CD4-positive, alpha-beta memory T cell (primary cell): ENCODE measurements around the gene MYADML2. TPM values are rescaled to one million over a fixed set of nuclear protein-coding genes. Genes with fewer than 3 reads are reported as not detected.

Experiments
- CTCF ChIA-PET: fragments of 350-600 bp; sonication (Branson Sonifier 250); formaldehyde crosslinking; loops from one replicate; lab custom pipeline; 2021; ENCODE audit warnings: inconsistent platforms; ENCODE audit not compliant: partially characterized antibody; lab: Charles Lee
- POLR2A ChIA-PET: fragments of 350-600 bp; sonication (Branson Sonifier 250); formaldehyde crosslinking; loops from one replicate; lab custom pipeline; 2021; ENCODE audit not compliant: partially characterized antibody; lab: Charles Lee
- DNase-seq, 5 donors: peaks; one replicate each; pipeline versions ENCODE4 v3.0.0 to v3.0.0-alpha.2; 2020 to 2022; ENCODE audit warnings: mixed read lengths in 1 of 5
- H3K27ac ChIP-seq: one replicate; pipeline ENCODE4 v1.7.0; 2013; ENCODE audit warnings: low read depth, low read length
- H3K27me3 ChIP-seq: 2 replicates; pipeline ENCODE4 v1.7.0; 2013; ENCODE audit warnings: mild to moderate bottlenecking, low read length, moderate library complexity; ENCODE audit not compliant: insufficient read depth
- H3K36me3 ChIP-seq: 2 replicates; pipeline ENCODE4 v1.7.0; 2013; ENCODE audit warnings: mild to moderate bottlenecking, low read length, moderate library complexity; ENCODE audit not compliant: insufficient read depth
- H3K4me1 ChIP-seq: 2 replicates; pipeline ENCODE4 v1.7.0; 2013; ENCODE audit warnings: mild to moderate bottlenecking, low read length, moderate library complexity; ENCODE audit not compliant: insufficient read depth
- H3K4me3 ChIP-seq, 2 donors: one replicate each; pipeline ENCODE4 v1.7.0; 2013; ENCODE audit warnings: low read length in 2 of 2, mild to moderate bottlenecking in 1 of 2
- H3K9me3 ChIP-seq, 2 donors: one replicate each; pipeline ENCODE4 v1.7.0; 2013; ENCODE audit warnings: low read length in 2 of 2, control low read depth in 1 of 2; ENCODE audit not compliant: control insufficient read depth in 1 of 2
- H3K27ac Mint-ChIP-seq, 7 donors: one replicate each; pipeline ENCODE4 v1.8.0; 2020 to 2021; ENCODE audit warnings: mixed read lengths in 7 of 7, mild to moderate bottlenecking in 6 of 7, inconsistent platforms in 3 of 7, moderate library complexity in 3 of 7
- H3K27me3 Mint-ChIP-seq, 2 donors: one replicate each; pipeline ENCODE4 v1.8.0; 2020 to 2021; ENCODE audit warnings: mixed read lengths in 2 of 2
- H3K36me3 Mint-ChIP-seq, 2 donors: one replicate each; pipeline ENCODE4 v1.8.0; 2020 to 2021; ENCODE audit warnings: mixed read lengths in 2 of 2, inconsistent platforms in 1 of 2, mild to moderate bottlenecking in 1 of 2
- H3K4me1 Mint-ChIP-seq, 4 donors: one replicate each; pipeline ENCODE4 v1.8.0; 2020 to 2021; ENCODE audit warnings: mixed read lengths in 4 of 4, mild to moderate bottlenecking in 1 of 4
- H3K4me3 Mint-ChIP-seq, 8 donors: one replicate each; pipeline ENCODE4 v1.8.0; 2020 to 2021; ENCODE audit warnings: mixed read lengths in 8 of 8, mild to moderate bottlenecking in 7 of 8, moderate library complexity in 6 of 8, inconsistent platforms in 3 of 8
- H3K9me3 Mint-ChIP-seq, 8 donors: one replicate each; pipeline ENCODE4 v1.8.0; 2020 to 2021; ENCODE audit warnings: mixed read lengths in 8 of 8, mild to moderate bottlenecking in 5 of 8, inconsistent platforms in 3 of 8, moderate library complexity in 1 of 8
- intact Hi-C: fragments of 100-400 bp; cut with micrococcal nuclease; formaldehyde crosslinking; loops from one replicate; pipeline ENCODE4 v1.15.1; 2023
- polyA plus RNA-seq, 2 donors: library from polyadenylated mRNA; unstranded; fragments of 300-500 nt; fragmentation: Illumina TruSeq; gene quantifications; one replicate each; pipeline ENCODE4 v1.2.3, GENCODE V29; 2021
- total RNA-seq, 2 experiments: library from RNA; stranded (reverse); gene quantifications; one replicate each; pipeline ENCODE4 v1.2.3, GENCODE V29; 2021

Gene MYADML2
- total and polyA plus RNA-seq, 4 experiments from 2014 or later = not detected

DNA sequence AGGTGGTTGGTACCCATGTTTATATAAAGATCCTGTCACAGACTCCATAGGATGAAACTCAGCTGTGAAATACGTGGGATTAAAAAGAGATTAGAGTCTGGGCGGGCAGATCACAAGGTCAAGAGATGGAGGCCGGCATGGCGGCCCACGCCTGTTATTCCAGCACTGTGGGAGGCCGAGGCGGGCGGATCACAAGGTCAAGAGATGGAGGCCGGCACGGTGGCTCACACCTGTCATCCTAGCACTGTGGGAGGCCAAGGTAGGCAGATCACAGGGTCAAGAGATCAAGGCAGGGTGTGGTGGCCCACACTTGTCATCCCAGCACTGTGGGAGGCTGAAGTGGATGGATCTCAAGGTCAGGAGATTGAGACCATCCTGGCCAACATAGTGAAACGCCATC is 51.6 kb downstream of the MYADML2 start:
- CTCF ChIA-PET = no interaction called here
- Mint-ChIP-seq H3K4me1 (peaks cover 2 to 10% (median 7%) of the 10 kb centered on the region in 4 donors), H3K36me3 (peaks cover 21 to 31% of the 10 kb centered on the region in 2 donors), H3K27ac (no peak overlapping the region), H3K9me3 (peaks cover 0 to 2% (median 0%) of the 10 kb centered on the region in 8 donors), H3K27me3 (no peaks in the 10 kb centered on the region), H3K4me3 (peak overlapping the region in 1 of 8 donors; percentile 32)
- peak in 1 of 5 donors; percentile 7 for DNase-seq
- POLR2A ChIA-PET = interaction anchor here (2.7 kb wide), 1 partner anchor 22 kb away, joined by 8 read pairs; the partner anchor contains the start of gene SIRT7
- no peak overlapping the region for H3K4me3 ChIP-seq
- peaks cover 8% of the 10 kb centered on the region for H3K4me1 ChIP-seq
- no peaks in the 10 kb centered on the region for H3K27me3 ChIP-seq
- H3K9me3 ChIP-seq = no peaks in the 10 kb centered on the region
- peaks cover 19% of the 10 kb centered on the region for H3K36me3 ChIP-seq
- intact Hi-C loops = no loop called here
- H3K27ac ChIP-seq = no peak overlapping the region

- Mint-ChIP-seq H3K27ac (peak overlapping the region; percentile 89 to 98 (median 97)), H3K4me1 (peaks cover 8 to 33% (median 16%) of the 10 kb centered on the region in 4 donors), H3K9me3 (peaks cover 0 to 2% (median 0%) of the 10 kb centered on the region in 8 donors), H3K4me3 (peak overlapping the region; percentile 86 to 97 (median 96)), H3K36me3 (peaks cover 29 to 45% of the 10 kb centered on the region in 2 donors), H3K27me3 (no peaks in the 10 kb centered on the region)
- intact Hi-C loops = loop anchor here (1.0 to 2.0 kb wide), 4 partner anchors 20 to 36 kb away; partner anchors contain the start of genes ARHGDIA, MAFG, P4HB and PCYT2
- H3K9me3 ChIP-seq = no peaks in the 10 kb centered on the region
- peaks cover 38% of the 10 kb centered on the region for H3K36me3 ChIP-seq
- H3K4me1 ChIP-seq = peaks cover 20% of the 10 kb centered on the region
- no peak for DNase-seq
- ChIA-PET CTCF (no interaction called here), POLR2A (interaction anchor here (0.7 to 4.2 kb wide), 7 partner anchors 11 to 649 kb away, joined by 3 to 29 read pairs (median 4); partner anchors contain the start of genes ARHGDIA, MAFG and PCYT2)
- H3K27ac ChIP-seq = peak overlapping the region; percentile 64
- peak overlapping the region in 1 of 2 donors; percentile 69 for H3K4me3 ChIP-seq
- H3K27me3 ChIP-seq = no peaks in the 10 kb centered on the region
Measured at GRCh38 chr17:81891303-81891552, 55.8 kb downstream of the MYADML2 start.

DNA sequence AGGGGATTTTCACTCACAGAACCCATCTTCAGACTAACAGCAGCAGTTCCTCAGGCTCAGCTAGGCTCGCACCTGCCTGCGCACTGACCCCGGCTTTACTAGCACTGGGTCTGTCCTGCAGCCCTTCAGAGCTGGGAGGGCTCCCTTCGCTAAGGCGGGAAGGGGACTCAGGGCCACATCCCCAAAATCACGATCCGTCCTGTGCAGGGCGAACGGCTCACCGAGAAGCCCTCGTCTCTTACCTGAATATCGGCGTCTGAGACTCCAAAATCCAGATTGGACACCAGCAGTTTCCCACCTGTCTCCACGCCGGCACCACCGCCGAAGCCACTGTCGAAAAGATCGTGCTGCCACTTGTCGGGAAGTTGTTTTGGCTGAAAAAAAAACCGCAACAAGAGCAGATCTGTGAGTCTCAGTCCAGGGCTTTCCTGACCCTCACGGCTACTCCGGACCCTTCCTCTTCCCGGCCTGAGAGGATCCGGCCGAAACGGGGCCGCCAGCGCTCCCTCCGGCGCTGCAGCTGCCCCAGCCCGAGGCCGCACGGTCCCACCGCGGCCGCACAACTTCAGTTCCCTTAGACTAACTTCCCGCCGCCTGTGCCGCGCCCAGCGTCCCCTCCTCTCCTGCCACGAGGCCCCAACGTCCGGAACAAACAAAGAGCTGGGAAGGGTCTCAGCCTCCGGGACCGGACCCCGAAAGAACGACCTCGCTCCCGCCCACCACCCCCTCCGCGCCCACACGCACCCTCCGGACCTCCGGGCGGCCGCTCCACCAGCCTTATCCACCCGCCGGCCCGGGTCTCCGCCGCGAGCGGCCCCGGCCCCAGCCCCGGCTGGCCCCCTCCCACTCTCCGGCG is 56.4 kb downstream of the MYADML2 start:
- Mint-ChIP-seq H3K27me3 (no peaks in the 10 kb centered on the region), H3K4me1 (peaks cover 8 to 33% (median 17%) of the 10 kb centered on the region in 4 donors), H3K9me3 (peaks cover 0 to 2% (median 0%) of the 10 kb centered on the region in 8 donors), H3K4me3 (peak overlapping the region; percentile 85 to 92 (median 89)), H3K27ac (peak overlapping the region; percentile 89 to 97 (median 96)), H3K36me3 (peaks cover 28 to 48% of the 10 kb centered on the region in 2 donors)
- Histone ChIP-seq H3K9me3 (no peaks in the 10 kb centered on the region), H3K27ac (peak overlapping the region; percentile 64), H3K27me3 (no peaks in the 10 kb centered on the region), H3K4me1 (peaks cover 20% of the 10 kb centered on the region), H3K36me3 (peaks cover 42% of the 10 kb centered on the region), H3K4me3 (peak overlapping the region; percentile 42 to 60)
- DNase-seq = no peak
- ChIA-PET CTCF (no interaction called here), POLR2A (interaction anchor here (0.7 to 4.2 kb wide), 6 partner anchors 10 to 650 kb away, joined by 3 to 29 read pairs (median 4); partner anchors contain the start of genes ARHGDIA and PCYT2)
- intact Hi-C loops = loop anchor here (1.0 to 2.0 kb wide), 4 partner anchors 19 to 36 kb away; partner anchors contain the start of genes ARHGDIA, MAFG, P4HB and PCYT2

Other genes with a start within 250 kb of the MYADML2 start
- gene MRPL12, start 243.9 kb downstream of the MYADML2 start, total RNA-seq = 10 to 100 TPM; 21.9 to 25.6 TPM
- gene MRPL12, start 243.9 kb downstream of the MYADML2 start, polyA plus RNA-seq = 10 to 100 TPM; 42.5 to 47.5 TPM
- gene SLC25A10, start 234.9 kb downstream of the MYADML2 start, total RNA-seq = 1 to 10 TPM; 4.0 to 5.0 TPM
- gene SLC25A10, start 234.9 kb downstream of the MYADML2 start, polyA plus RNA-seq = 1 to 10 TPM; 3.2 to 5.2 TPM
- not detected for gene GCGR, start 143.1 kb downstream of the MYADML2 start, total RNA-seq
- not detected for gene GCGR, start 143.1 kb downstream of the MYADML2 start, polyA plus RNA-seq
- 10 to 100 TPM; 65.8 to 71.0 TPM for gene MCRIP1, start 113.9 kb downstream of the MYADML2 start, total RNA-seq
- 10 to 100 TPM; 66.7 to 87.2 TPM for gene MCRIP1, start 113.9 kb downstream of the MYADML2 start, polyA plus RNA-seq
- not detected for gene PPP1R27, start 112.2 kb downstream of the MYADML2 start, total RNA-seq
- gene PPP1R27, start 112.2 kb downstream of the MYADML2 start, polyA plus RNA-seq = under 1 TPM in 1 of 2 donors, not detected in 1; 0.18 TPM
- 100 to 1,000 TPM; 392 to 409 TPM for gene P4HB, start 86.7 kb downstream of the MYADML2 start, total RNA-seq
- 100 to 1,000 TPM; 272 to 339 TPM for gene P4HB, start 86.7 kb downstream of the MYADML2 start, polyA plus RNA-seq
- gene ARHGDIA, start 75.9 kb downstream of the MYADML2 start, total RNA-seq = 100 to 1,000 TPM; 380 to 382 TPM
- gene ARHGDIA, start 75.9 kb downstream of the MYADML2 start, polyA plus RNA-seq = 100 to 1,000 TPM in 1 of 2 donors, 10 to 100 TPM in 1; 84.8 to 205 TPM
- gene ALYREF, start 55.6 kb downstream of the MYADML2 start, total RNA-seq = 10 to 100 TPM; 47.2 to 47.7 TPM
- gene ALYREF, start 55.6 kb downstream of the MYADML2 start, polyA plus RNA-seq = 10 to 100 TPM; 23.3 to 50.8 TPM
- gene ANAPC11, start 55.5 kb downstream of the MYADML2 start, total RNA-seq = 10 to 100 TPM; 53.8 to 57.0 TPM
- 100 to 1,000 TPM; 262 to 267 TPM for gene ANAPC11, start 55.5 kb downstream of the MYADML2 start, polyA plus RNA-seq
- under 1 TPM; 0.61 to 0.79 TPM for gene NPB, start 45.0 kb downstream of the MYADML2 start, total RNA-seq
- gene NPB, start 45.0 kb downstream of the MYADML2 start, polyA plus RNA-seq = not detected
- 10 to 100 TPM; 43.5 to 48.3 TPM for gene PCYT2, start 35.8 kb downstream of the MYADML2 start, total RNA-seq
- 10 to 100 TPM; 27.8 to 30.3 TPM for gene PCYT2, start 35.8 kb downstream of the MYADML2 start, polyA plus RNA-seq
- gene SIRT7, start 29.1 kb downstream of the MYADML2 start, total RNA-seq = 10 to 100 TPM; 87.8 to 91.9 TPM
- gene SIRT7, start 29.1 kb downstream of the MYADML2 start, polyA plus RNA-seq = 10 to 100 TPM; 31.5 to 45.0 TPM
- 10 to 100 TPM; 16.0 to 16.3 TPM for gene MAFG, start 19.5 kb downstream of the MYADML2 start, total RNA-seq
- gene MAFG, start 19.5 kb downstream of the MYADML2 start, polyA plus RNA-seq = 1 to 10 TPM; 2.1 to 3.5 TPM
- 1 to 10 TPM in 1 of 2 experiments, under 1 TPM in 1; 0.64 to 1.1 TPM for gene PYCR1, start 9.9 kb downstream of the MYADML2 start, total RNA-seq
- gene PYCR1, start 9.9 kb downstream of the MYADML2 start, polyA plus RNA-seq = 1 to 10 TPM in 1 of 2 donors, under 1 TPM in 1; 0.54 to 3.1 TPM
- gene NOTUM, start 14.0 kb upstream of the MYADML2 start, total RNA-seq = not detected
- not detected for gene NOTUM, start 14.0 kb upstream of the MYADML2 start, polyA plus RNA-seq
- 10 to 100 TPM; 40.4 to 40.6 TPM for gene ASPSCR1, start 30.4 kb upstream of the MYADML2 start, total RNA-seq
- gene ASPSCR1, start 30.4 kb upstream of the MYADML2 start, polyA plus RNA-seq = 10 to 100 TPM; 25.1 to 36.7 TPM
- gene CENPX, start 75.6 kb upstream of the MYADML2 start, total RNA-seq = 10 to 100 TPM; 33.4 to 35.4 TPM
- 10 to 100 TPM; 37.9 to 70.8 TPM for gene CENPX, start 75.6 kb upstream of the MYADML2 start, polyA plus RNA-seq
- gene LRRC45, start 76.1 kb upstream of the MYADML2 start, total RNA-seq = 10 to 100 TPM; 18.0 to 18.7 TPM
- 1 to 10 TPM; 5.7 to 8.2 TPM for gene LRRC45, start 76.1 kb upstream of the MYADML2 start, polyA plus RNA-seq
- gene RAC3, start 84.4 kb upstream of the MYADML2 start, total RNA-seq = 1 to 10 TPM in 1 of 2 experiments, under 1 TPM in 1; 0.86 to 2.3 TPM
- gene RAC3, start 84.4 kb upstream of the MYADML2 start, polyA plus RNA-seq = under 1 TPM in 1 of 2 donors, not detected in 1; 0.44 TPM
- gene DCXR, start 90.5 kb upstream of the MYADML2 start, total RNA-seq = 10 to 100 TPM; 65.9 to 68.2 TPM
- 100 to 1,000 TPM; 118 to 164 TPM for gene DCXR, start 90.5 kb upstream of the MYADML2 start, polyA plus RNA-seq
- gene RFNG, start 104.6 kb upstream of the MYADML2 start, total RNA-seq = 10 to 100 TPM; 37.6 to 44.0 TPM
- gene RFNG, start 104.6 kb upstream of the MYADML2 start, polyA plus RNA-seq = 1 to 10 TPM; 6.2 to 8.2 TPM
- 10 to 100 TPM; 85.1 to 89.0 TPM for gene GPS1, start 104.7 kb upstream of the MYADML2 start, total RNA-seq
- gene GPS1, start 104.7 kb upstream of the MYADML2 start, polyA plus RNA-seq = 100 to 1,000 TPM; 139 to 148 TPM
- gene DUS1L, start 118.6 kb upstream of the MYADML2 start, total RNA-seq = 100 to 1,000 TPM; 139 to 141 TPM
- 100 to 1,000 TPM in 1 of 2 donors, 10 to 100 TPM in 1; 48.1 to 138 TPM for gene DUS1L, start 118.6 kb upstream of the MYADML2 start, polyA plus RNA-seq
- gene FASN, start 151.0 kb upstream of the MYADML2 start, total RNA-seq = 10 to 100 TPM; 26.5 to 27.7 TPM
- gene FASN, start 151.0 kb upstream of the MYADML2 start, polyA plus RNA-seq = 1 to 10 TPM in 1 of 2 donors, under 1 TPM in 1; 0.03 to 3.5 TPM